Cardiac septum (tissue), 1 donor: ENCODE data around the gene TECPR2. TPM values are rescaled to one million over a fixed set of nuclear protein-coding genes. Genes with fewer than 3 reads are reported as not detected.
A peak's percentile ranks its signal among the peaks of the same experiment; 100 is the strongest.

Experiments
- DNase-seq: peaks from one replicate; pipeline ENCODE4 v3.0.0-alpha.2; 2020; ENCODE audit warnings: low spot score
- intact Hi-C: fragments of 100-400 bp; cut with DNase I; formaldehyde crosslinking; loops from one replicate; pipeline ENCODE4 v1.14.0; 2022
- total RNA-seq: library from RNA; stranded (reverse); fragmentation: NEBNext Ultra II Directional; extraction: Animal tissue kit (Norgen Biotek cat#: 25700); gene quantifications from one replicate; pipeline ENCODE4 v1.2.1, GENCODE V29; 2021
- donor health status: DM: no; HTN: no; CAD: no.

Gene TECPR2
- total RNA-seq, 1 donor from 2014 or later, result 28.0 TPM

GRCh38 chr14:102363182-102363943, 622 bp downstream of the TECPR2 start:
- DNase-seq, result peak; percentile 78
- intact Hi-C loops, result loop anchor here (5.0 kb wide), 1 partner anchor 41 kb away; no protein-coding TSS in a partner anchor

GRCh38 chr14:102370305-102370809, 7.6 kb downstream of the TECPR2 start:
- DNase-seq, result peak; percentile 79
- intact Hi-C loops, result no loop called here

- DNase-seq, result no peak
- intact Hi-C loops, result no loop called here
Observed at GRCh38 chr14:102371361-102371760, 8.6 kb downstream of the TECPR2 start.

GRCh38 chr14:102373110-102373509, 10.4 kb downstream of the TECPR2 start:
- intact Hi-C loops, result no loop called here
- no peak for DNase-seq

GRCh38 chr14:102374264-102374663, 11.5 kb downstream of the TECPR2 start:
- intact Hi-C loops, result no loop called here
- DNase-seq, result no peak

- DNase-seq, result no peak
- intact Hi-C loops, result no loop called here
Observed at GRCh38 chr14:102375119-102375518, 12.4 kb downstream of the TECPR2 start.

GRCh38 chr14:102377696-102378095, 15.0 kb downstream of the TECPR2 start:
- no peak for DNase-seq
- intact Hi-C loops, result no loop called here

GRCh38 chr14:102378830-102379229, 16.1 kb downstream of the TECPR2 start:
- intact Hi-C loops, result no loop called here

GRCh38 chr14:102387086-102387485, 24.3 kb downstream of the TECPR2 start:
- intact Hi-C loops, result no loop called here
- no peak for DNase-seq

More at GRCh38 chr14:102378830-102379229, 16.1 kb downstream of the TECPR2 start:
- DNase-seq, result no peak

- DNase-seq, result no peak
- intact Hi-C loops, result no loop called here
Observed at GRCh38 chr14:102389246-102389645, 26.5 kb downstream of the TECPR2 start.

- no peak for DNase-seq
- intact Hi-C loops, result no loop called here
Observed at GRCh38 chr14:102390064-102390855, 27.5 kb downstream of the TECPR2 start.

- DNase-seq, result no peak
- intact Hi-C loops, result no loop called here
Observed at GRCh38 chr14:102392506-102392905, 29.8 kb downstream of the TECPR2 start.

GRCh38 chr14:102394717-102395375, 32.1 kb downstream of the TECPR2 start:
- intact Hi-C loops, result no loop called here
- peak; percentile 83 for DNase-seq

- DNase-seq, result no peak
- intact Hi-C loops, result no loop called here
Observed at GRCh38 chr14:102396521-102396920, 33.8 kb downstream of the TECPR2 start.

GRCh38 chr14:102403028-102403427, 40.3 kb downstream of the TECPR2 start:
- no peak for DNase-seq
- intact Hi-C loops, result no loop called here

GRCh38 chr14:102407258-102407657, 44.5 kb downstream of the TECPR2 start:
- intact Hi-C loops, result no loop called here
- DNase-seq, result no peak

GRCh38 chr14:102408724-102409123, 46.0 kb downstream of the TECPR2 start:
- intact Hi-C loops, result no loop called here
- DNase-seq, result no peak

GRCh38 chr14:102415671-102416070, 52.9 kb downstream of the TECPR2 start:
- DNase-seq, result no peak
- intact Hi-C loops, result no loop called here

GRCh38 chr14:102417001-102417431, 54.3 kb downstream of the TECPR2 start:
- no peak for DNase-seq
- intact Hi-C loops, result no loop called here

GRCh38 chr14:102417646-102418045, 54.9 kb downstream of the TECPR2 start:
- intact Hi-C loops, result no loop called here

More at GRCh38 chr14:102417646-102418045, 54.9 kb downstream of the TECPR2 start:
- DNase-seq, result no peak
